GM12878 (cell line): ENCODE data around the gene RABL3. TPM values are rescaled to one million over a fixed set of nuclear protein-coding genes. Genes with fewer than 3 reads are reported as not detected.

Experiments
- ATAC-seq: fragments of 200-7000 bp; cut with Tn5 transposase; 3 replicates; pipeline ENCODE4 v1.9.1; 2020; ENCODE audit warnings: mild to moderate bottlenecking, moderate library complexity
- BruUV-seq: library from RNA; stranded (reverse); fragments of 400-500 nt; replicated peaks from 2 replicates; lab custom pipeline; 2021; lab: Mats Ljungman, UMichigan
- CTCF ChIA-PET: fragments of 300-600 bp; sonication (Branson Sonifier 250); formaldehyde crosslinking; extraction: SDS; loops from one replicate; lab custom pipeline; 2021; ENCODE audit warnings: inconsistent platforms; lab: Yijun Ruan, JAX
- POLR2A ChIA-PET: fragments of 350-600 bp; formaldehyde crosslinking; extraction: SDS; loops from one replicate; lab custom pipeline; 2021; ENCODE audit warnings: inconsistent platforms; lab: Charles Lee
- RAD21 ChIA-PET: fragments of 300-600 bp; sonication (Branson Sonifier 250); formaldehyde crosslinking; loops from one replicate; lab custom pipeline; 2023; ENCODE audit warnings: antibody characterized with exemption; ENCODE audit not compliant: unreplicated experiment; lab: Charles Lee
- SMC1A ChIA-PET: fragments of 300-600 bp; sonication (Branson Sonifier 250); formaldehyde crosslinking; loops from one replicate; lab custom pipeline; 2023; ENCODE audit not compliant: unreplicated experiment, uncharacterized antibody; lab: Charles Lee
- DNase-seq: peaks from one replicate; pipeline ENCODE4 v3.0.0-alpha.2; 2011; ENCODE audit warnings: low read depth, low spot score
- FAIRE-seq: peaks from 3 replicates; lab custom pipeline; 2011; peaks lifted over from hg19 to GRCh38; lab: Jason Lieb, UNC
- H2AFZ ChIP-seq: 2 replicates; pipeline ENCODE4 v1.6.0; 2011; ENCODE audit warnings: low read depth, low read length, control low read depth; ENCODE audit not compliant: control insufficient read depth
- H3K27ac ChIP-seq: 2 replicates; pipeline ENCODE4 v1.5.1; 2011; ENCODE audit warnings: control low read depth; ENCODE audit not compliant: control insufficient read depth, insufficient read depth
- H3K27me3 ChIP-seq, 2 experiments: replicated peaks in 1 of 2; 2 replicates each; pipeline versions ENCODE4 v1.6.0 to v1.6.1; 2011; ENCODE audit warnings: low read length in 1 of 2; ENCODE audit not compliant: control insufficient read depth in 2 of 2, insufficient read depth in 2 of 2
- H3K36me3 ChIP-seq, 2 experiments: 2 replicates each; pipeline ENCODE4 v1.5.1; 2011; ENCODE audit warnings: low read length in 1 of 2; ENCODE audit not compliant: control insufficient read depth in 2 of 2, insufficient read depth in 2 of 2
- H3K4me1 ChIP-seq: 2 replicates; pipeline ENCODE4 v1.6.1; 2011; ENCODE audit warnings: mild to moderate bottlenecking, low read length, moderate library complexity, mixed read lengths; ENCODE audit not compliant: control insufficient read depth, insufficient read depth
- H3K4me2 ChIP-seq: 2 replicates; pipeline ENCODE4 v1.6.0; 2011; ENCODE audit warnings: control low read depth; ENCODE audit not compliant: control insufficient read depth, insufficient read depth
- H3K4me3 ChIP-seq: fragments of 200-600 bp; sonication (generic); 2 replicates; pipeline ENCODE4 v1.5.1; 2016
- H3K79me2 ChIP-seq: 2 replicates; pipeline ENCODE4 v1.6.0; 2011; ENCODE audit warnings: low read length; ENCODE audit not compliant: control insufficient read depth, insufficient read depth
- H3K9ac ChIP-seq: 2 replicates; pipeline ENCODE4 v1.8.0; 2011; ENCODE audit warnings: low read length, control low read depth, mixed read lengths; ENCODE audit not compliant: control insufficient read depth, insufficient read depth
- H3K9me3 ChIP-seq: replicated peaks from 3 replicates; pipeline ENCODE4 v1.5.1; 2011; ENCODE audit warnings: mild to moderate bottlenecking, low read length; ENCODE audit not compliant: control insufficient read depth, insufficient read depth
- H4K20me1 ChIP-seq: 2 replicates; pipeline ENCODE4 v1.6.0; 2011; ENCODE audit not compliant: control insufficient read depth, insufficient read depth
- ASH2L ChIP-seq: fragments of 300-600, 200-600 bp; sonication (generic); IDR thresholded peaks from 2 replicates; pipeline ENCODE4 v1.6.1; 2017; ENCODE audit warnings: low read depth, mild to moderate bottlenecking, borderline replicate concordance
- ATF7 ChIP-seq: fragments of 450-650 bp; IDR thresholded peaks from 2 replicates; pipeline ENCODE4 v1.6.1; 2016; ENCODE audit warnings: low read depth, mild to moderate bottlenecking
- CBX3 ChIP-seq: fragments of 200-600 bp; sonication (generic); IDR thresholded peaks from 2 replicates; pipeline ENCODE4 v1.6.1; 2016; ENCODE audit warnings: low read depth, borderline replicate concordance
- CEBPB ChIP-seq, 2 experiments: fragments of 150-350 bp in 1 of 2; IDR thresholded peaks; 2 replicates each; pipeline ENCODE4 v1.6.1; 2012 to 2014; ENCODE audit warnings: low read depth in 2 of 2, low read length in 2 of 2, borderline replicate concordance in 1 of 2, inconsistent platforms in 1 of 2
- CHD1 ChIP-seq: IDR thresholded peaks from 2 replicates; pipeline ENCODE4 v1.6.1; 2012; ENCODE audit warnings: low read depth, low read length, improper control_type of control experiment
- DPF2 ChIP-seq: fragments of 450-650 bp; IDR thresholded peaks from 2 replicates; pipeline ENCODE4 v1.6.1; 2017; ENCODE audit warnings: mild to moderate bottlenecking
- HDAC6 ChIP-seq: fragments of 200-600 bp; sonication (generic); IDR thresholded peaks from one replicate; pipeline ENCODE4 v1.8.0; 2017; ENCODE audit warnings: antibody characterized with exemption; ENCODE audit not compliant: unreplicated experiment
- IKZF1 ChIP-seq: fragments of 450-650 bp; conservative IDR thresholded peaks from 2 replicates; pipeline ENCODE4 v1.6.1; 2017; ENCODE audit warnings: antibody characterized with exemption, mild to moderate bottlenecking
- MTA3 ChIP-seq: IDR thresholded peaks from 2 replicates; pipeline ENCODE4 v1.6.1; 2012; ENCODE audit warnings: low read length, inconsistent platforms, borderline replicate concordance
- MXI1 ChIP-seq: fragments of 150-350 bp; IDR thresholded peaks from 2 replicates; pipeline ENCODE4 v1.6.1; 2011; ENCODE audit warnings: low read depth, mild to moderate bottlenecking, inconsistent platforms, low read length, improper control_type of control experiment
- NFIC ChIP-seq: IDR thresholded peaks from 2 replicates; pipeline ENCODE4 v1.6.1; 2012; ENCODE audit warnings: low read depth, mild to moderate bottlenecking, inconsistent platforms, low read length, moderate library complexity
- NR2F1 ChIP-seq: fragments of 450-650 bp; conservative IDR thresholded peaks from 2 replicates; pipeline ENCODE4 v1.6.1; 2017; ENCODE audit warnings: mild to moderate bottlenecking
- PAX8 ChIP-seq: fragments of 450-650 bp; IDR thresholded peaks from 2 replicates; pipeline ENCODE4 v1.6.1; 2017; ENCODE audit warnings: mild to moderate bottlenecking, moderate library complexity
- RB1 ChIP-seq: fragments of 450-650 bp; formaldehyde crosslinking; IDR thresholded peaks from 2 replicates; pipeline ENCODE4 v1.6.1; 2017; ENCODE audit warnings: mild to moderate bottlenecking, borderline replicate concordance
- SIN3A ChIP-seq: IDR thresholded peaks from 2 replicates; pipeline ENCODE4 v1.6.1; 2012; ENCODE audit warnings: low read depth, low read length, improper control_type of control experiment
- SMARCA5 ChIP-seq: fragments of 450-650 bp; IDR thresholded peaks from 2 replicates; pipeline ENCODE4 v1.6.1; 2017; ENCODE audit warnings: mild to moderate bottlenecking
- SREBF1 ChIP-seq: IDR thresholded peaks from 2 replicates; pipeline ENCODE4 v1.6.1; 2012; ENCODE audit warnings: mild to moderate bottlenecking, low read length
- YY1 ChIP-seq: IDR thresholded peaks from 2 replicates; pipeline ENCODE4 v1.6.1; 2011; ENCODE audit warnings: low read depth, mild to moderate bottlenecking, low read length
- ZBED1 ChIP-seq: IDR thresholded peaks from 2 replicates; pipeline ENCODE4 v1.6.1; 2016; ENCODE audit warnings: borderline replicate concordance
- ZNF24 ChIP-seq: fragments of 450-650 bp; IDR thresholded peaks from 2 replicates; pipeline ENCODE4 v1.6.1; 2017; ENCODE audit warnings: antibody characterized with exemption, mild to moderate bottlenecking
- WGBS: methylation state at CpG from one replicate; pipeline ENCODE4 v1.1.6; 2016; ENCODE audit warnings: low lambda C conversion rate; ENCODE audit not compliant: insufficient replicate concordance, insufficient coverage; ENCODE audit errors: missing lambda C conversion rate; 5-methylcytosine and 5-hydroxymethylcytosine counted together
- in situ Hi-C: fragments of 300-500 bp; cut with MboI; formaldehyde crosslinking; loops from 9 replicates; pipeline ENCODE4 v1.14.3; 2018; ENCODE audit warnings: mixed read lengths
- intact Hi-C: fragments of 100-400 bp; cut with micrococcal nuclease; formaldehyde crosslinking; loops from one replicate; pipeline ENCODE4 v1.14.2; 2022; ENCODE audit not compliant: unreplicated experiment
- polyA plus RNA-seq, 11 experiments: library from polyadenylated mRNA; depleted of rRNA in 4 of 11; unstranded in 6 of 11; stranded (reverse) in 5 of 11; fragments of >200 nt; fragmentation: Nextera tagmentation in 4 of 11; fragmentation: Illumina TruSeq in 1 of 11; extraction: Ambion mirVana in 4 of 11; extraction: Trizol in 1 of 11; gene quantifications; 1 replicate in 1 of 11; 2 replicates in 10 of 11; pipeline versions ENCODE4 v1.2.1 to v1.2.3, GENCODE V29; 2011 to 2016; ENCODE audit warnings: inconsistent platforms in 2 of 11, missing spikeins in 2 of 11, low read depth in 1 of 11
- total RNA-seq, 4 experiments: library from RNA; depleted of rRNA in 3 of 4; stranded (reverse); fragments of >200 nt in 3 of 4; fragmentation: Illumina TruSeq in 1 of 4; extraction: Trizol in 1 of 4; gene quantifications; 2 replicates each; pipeline versions ENCODE4 v1.2.1 to v1.2.3, GENCODE V29; 2013 to 2021

RABL3 gene
- total and polyA plus RNA-seq, 10 of the 15 experiments (the other 5 are each of a cell fraction or from before 2014, with no cell fraction given): 10.5 to 38.0 (median 25.2) TPM

- SMC1A ChIA-PET: interaction anchor here (1.0 to 1.6 kb wide), 3 partner anchors 10 to 153 kb away, joined by 3 to 5 read pairs (median 3); no protein-coding TSS in a partner anchor
- no peak for DNase-seq
- Histone ChIP-seq H4K20me1 (no peaks in the 10 kb centered on the region), H3K27ac (no peak overlapping the region), H3K4me3 (no peak overlapping the region)
- in situ Hi-C loops: no loop called here
- no peak for TF ChIP-seq SREBF1
- TF ChIP-seq ZNF24: no peak
- TF ChIP-seq SMARCA5: no peak
- no peak for TF ChIP-seq HDAC6
- no peak for TF ChIP-seq PAX8
- no peak for TF ChIP-seq DPF2
- TF ChIP-seq CHD1: no peak
- no peak for TF ChIP-seq ASH2L
- TF ChIP-seq CEBPB (IDR thresholded peaks at IDR 0.05; ENCODE audit: borderline replicate concordance in 1 of 2, low read depth in 2 of 2, low read length in 2 of 2): no peak
- TF ChIP-seq NR2F1: no peak
- no peak for TF ChIP-seq NFIC
- no peak for TF ChIP-seq ZBED1
- no peak for TF ChIP-seq MTA3
- no peak for TF ChIP-seq RB1
- TF ChIP-seq SIN3A: no peak
- no peak for TF ChIP-seq IKZF1
- no peak for TF ChIP-seq CBX3
- TF ChIP-seq ATF7: no peak
- TF ChIP-seq MXI1: no peak
- TF ChIP-seq YY1: no peak
- TF ChIP-seq, all 136 proteins: peak for 0
- ATAC-seq: no peak
- no peaks in the 10 kb centered on the region for H3K27me3 ChIP-seq
- intact Hi-C loops: no loop called here
- no peaks in the 10 kb centered on the region for H3K79me2 ChIP-seq
- H3K9ac ChIP-seq: no peak overlapping the region
- H3K36me3 ChIP-seq: no peaks in the 10 kb centered on the region
- H2AFZ ChIP-seq: no peak overlapping the region
- ChIA-PET POLR2A (no interaction called here), RAD21 (interaction anchor here (0.9 kb wide), 1 partner anchor 74 kb away, joined by 3 read pairs; no protein-coding TSS in a partner anchor), CTCF (interaction anchor here (1.2 kb wide), 1 partner anchor 84 kb away, joined by 3 read pairs; no protein-coding TSS in a partner anchor)
- FAIRE-seq: no peak
- 85% methylated on average over 2 of the region's 2 CpGs for WGBS
- no TSS peak for BruUV-seq
- H3K4me1 ChIP-seq: no peaks in the 10 kb centered on the region
- no peak overlapping the region for H3K4me2 ChIP-seq
- H3K9me3 ChIP-seq: no peaks in the 10 kb centered on the region
Observed at GRCh38 chr3:120641696-120642246, 100.5 kb downstream of the RABL3 start.
